Thoracic aorta (tissue), 2 donors: ENCODE data around the gene DNM3. TPM values are rescaled to one million over a fixed set of nuclear protein-coding genes. Genes with fewer than 3 reads are reported as not detected.

ENCODE experiments used
- ATAC-seq: fragments of 150-250 bp; one replicate; pipeline ENCODE4 v1.8.0; 2017; ENCODE audit warnings: low read depth; ENCODE audit not compliant: insufficient number of reproducible peaks, low FRiP score
- DNase-seq: peaks from one replicate; pipeline ENCODE4 v3.0.0-alpha.2; 2020; ENCODE audit warnings: low spot score
- H3K27ac ChIP-seq, 2 donors: fragments of 200-600 bp; sonication (generic); 1 replicate in 1 of 2; 2 replicates in 1 of 2; pipeline ENCODE4 v1.5.1; 2016; ENCODE audit warnings: mild to moderate bottlenecking in 2 of 2, moderate library complexity in 2 of 2
- H3K27me3 ChIP-seq: fragments of 200-600 bp; sonication (generic); replicated peaks from 2 replicates; pipeline ENCODE4 v1.6.0; 2016; ENCODE audit warnings: mild to moderate bottlenecking; ENCODE audit not compliant: insufficient read depth
- H3K36me3 ChIP-seq: fragments of 200-600 bp; sonication (generic); one replicate; pipeline ENCODE4 v1.5.1; 2016
- H3K4me1 ChIP-seq, 2 donors: fragments of 200-600 bp; sonication (generic); 1 replicate in 1 of 2; 2 replicates in 1 of 2; pipeline versions ENCODE4 v1.5.1 to v1.6.0; 2016; ENCODE audit warnings: low read depth in 2 of 2, mild to moderate bottlenecking in 1 of 2; ENCODE audit not compliant: control insufficient read depth in 1 of 2
- H3K4me3 ChIP-seq: fragments of 200-600 bp; sonication (generic); 2 replicates; pipeline ENCODE4 v1.5.1; 2016; ENCODE audit warnings: mild to moderate bottlenecking
- H3K9me3 ChIP-seq: fragments of 200-600 bp; sonication (generic); 2 replicates; pipeline ENCODE4 v1.5.1; 2016
- total RNA-seq, 2 donors: library from RNA; depleted of rRNA; stranded (reverse); fragments of >200 nt; gene quantifications; one replicate each; pipeline versions ENCODE4 v1.1.0 to v1.2.3, GENCODE V29; 2016
- TF ChIP-seq, protein P1 (sequence below): fragments of 200-600 bp; sonication (generic); IDR thresholded peaks from one replicate; pipeline ENCODE4 v1.5.1; 2019; ENCODE audit warnings: antibody characterized with exemption

Gene DNM3
- total RNA-seq, 2 donors from 2014 or later, result 5.8 to 7.5 TPM

DNA sequence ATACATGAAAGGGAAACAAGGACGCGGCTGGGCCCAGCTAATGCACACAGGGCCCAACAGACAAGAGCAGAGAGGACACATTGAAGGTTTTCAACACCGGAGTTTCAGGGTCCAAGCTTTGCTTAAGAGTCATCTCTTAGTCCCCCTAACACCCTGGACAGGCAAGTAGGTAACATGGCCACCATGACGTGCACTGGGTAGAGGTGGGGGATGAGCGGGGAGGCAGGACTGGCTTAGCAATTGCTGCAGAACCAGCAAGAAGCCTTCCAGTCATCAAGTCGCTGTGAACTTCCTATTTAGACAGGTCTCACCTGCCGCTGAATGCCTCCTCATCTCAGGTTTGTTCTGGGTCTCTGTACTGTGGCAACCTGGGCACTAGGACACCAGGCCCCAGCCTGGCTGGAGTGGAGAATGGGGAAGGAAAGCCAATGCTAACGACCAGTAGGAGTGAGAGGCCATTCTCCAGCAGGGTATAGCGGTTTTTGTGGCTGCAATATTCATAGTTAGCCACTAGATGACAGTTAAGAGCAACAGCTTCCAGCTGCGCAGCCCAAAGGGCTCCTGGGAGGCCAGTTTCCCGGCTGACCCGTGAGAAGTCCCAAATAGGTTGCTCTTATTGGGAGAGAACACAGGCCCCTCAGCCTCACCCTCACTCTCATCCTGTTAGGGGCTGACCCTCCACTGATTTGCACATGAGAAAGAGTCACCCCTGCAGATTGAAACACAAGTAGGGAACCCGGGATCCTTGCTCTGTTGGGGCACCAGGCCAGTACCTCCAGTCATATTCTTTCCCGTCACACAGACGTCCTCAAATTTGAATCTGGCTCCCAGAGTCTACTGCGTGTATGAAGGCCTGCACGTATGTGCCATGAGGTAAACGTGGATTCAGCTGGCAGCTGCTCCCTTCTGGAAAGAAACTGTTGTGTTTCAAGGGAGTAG is 608.6 kb downstream of the DNM3 start:
- ATAC-seq (peak; percentile 69), DNase-seq (no peak)
- TF ChIP-seq, protein P1, sequence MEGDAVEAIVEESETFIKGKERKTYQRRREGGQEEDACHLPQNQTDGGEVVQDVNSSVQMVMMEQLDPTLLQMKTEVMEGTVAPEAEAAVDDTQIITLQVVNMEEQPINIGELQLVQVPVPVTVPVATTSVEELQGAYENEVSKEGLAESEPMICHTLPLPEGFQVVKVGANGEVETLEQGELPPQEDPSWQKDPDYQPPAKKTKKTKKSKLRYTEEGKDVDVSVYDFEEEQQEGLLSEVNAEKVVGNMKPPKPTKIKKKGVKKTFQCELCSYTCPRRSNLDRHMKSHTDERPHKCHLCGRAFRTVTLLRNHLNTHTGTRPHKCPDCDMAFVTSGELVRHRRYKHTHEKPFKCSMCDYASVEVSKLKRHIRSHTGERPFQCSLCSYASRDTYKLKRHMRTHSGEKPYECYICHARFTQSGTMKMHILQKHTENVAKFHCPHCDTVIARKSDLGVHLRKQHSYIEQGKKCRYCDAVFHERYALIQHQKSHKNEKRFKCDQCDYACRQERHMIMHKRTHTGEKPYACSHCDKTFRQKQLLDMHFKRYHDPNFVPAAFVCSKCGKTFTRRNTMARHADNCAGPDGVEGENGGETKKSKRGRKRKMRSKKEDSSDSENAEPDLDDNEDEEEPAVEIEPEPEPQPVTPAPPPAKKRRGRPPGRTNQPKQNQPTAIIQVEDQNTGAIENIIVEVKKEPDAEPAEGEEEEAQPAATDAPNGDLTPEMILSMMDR, result peak; percentile 87
- no peaks in the 10 kb centered on the region for H3K9me3 ChIP-seq
- H3K36me3 ChIP-seq, result no peaks in the 10 kb centered on the region
- H3K27me3 ChIP-seq, result no peaks in the 10 kb centered on the region
- H3K4me3 ChIP-seq, result peak overlapping the region; percentile 55
- peaks cover 0 to 3% of the 10 kb centered on the region in 2 donors for H3K4me1 ChIP-seq
- no peak overlapping the region for H3K27ac ChIP-seq

DNA sequence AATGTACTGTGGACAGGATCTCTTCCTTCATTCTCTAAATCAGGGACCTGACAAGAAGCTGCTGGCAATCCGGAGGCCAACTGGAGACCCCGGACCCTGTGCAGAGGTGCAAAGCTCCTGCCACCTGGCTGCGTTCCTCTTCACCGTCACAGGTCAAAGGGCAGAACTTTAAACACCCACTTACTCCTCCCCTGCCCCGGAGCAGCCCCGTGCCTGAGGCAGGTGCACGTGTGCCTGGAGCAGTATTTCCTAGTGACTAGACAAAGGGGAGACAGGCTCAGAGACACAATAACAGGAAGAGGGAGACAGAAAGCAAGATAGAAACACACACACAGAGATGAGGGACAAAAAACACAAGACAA is 609.2 kb downstream of the DNM3 start:
- Histone ChIP-seq H3K36me3 (no peaks in the 10 kb centered on the region), H3K4me1 (peaks cover 0 to 3% of the 10 kb centered on the region in 2 donors), H3K27ac (no peak overlapping the region), H3K4me3 (no peak overlapping the region), H3K27me3 (no peaks in the 10 kb centered on the region), H3K9me3 (no peaks in the 10 kb centered on the region)
- no peak for DNase-seq
- TF ChIP-seq, protein P1, result no peak
- no peak for ATAC-seq

DNA sequence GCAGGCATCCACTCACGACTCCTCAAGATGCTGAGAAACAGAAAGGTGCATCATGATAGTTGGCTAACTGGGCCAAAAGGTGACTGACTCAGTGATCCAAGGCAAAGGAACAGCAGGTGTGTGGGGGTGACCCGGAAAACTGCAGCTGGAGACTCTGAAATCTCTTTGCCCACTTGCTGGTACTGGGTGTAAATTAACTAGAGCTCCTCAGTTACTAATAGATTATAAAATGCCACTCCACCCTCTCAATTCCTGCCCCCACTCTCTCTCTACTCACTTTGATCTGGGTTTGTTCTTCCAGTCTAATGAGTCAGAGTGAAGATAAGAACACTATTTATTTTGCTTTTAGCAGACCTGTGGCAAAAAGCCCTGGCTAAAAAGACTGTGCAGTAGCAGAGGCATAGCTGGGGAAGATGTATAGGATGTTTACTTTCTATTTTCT is 609.7 kb downstream of the DNM3 start:
- Histone ChIP-seq H3K9me3 (no peaks in the 10 kb centered on the region), H3K4me1 (peaks cover 0 to 3% of the 10 kb centered on the region in 2 donors), H3K27ac (no peak overlapping the region), H3K4me3 (no peak overlapping the region), H3K27me3 (no peaks in the 10 kb centered on the region), H3K36me3 (no peaks in the 10 kb centered on the region)
- TF ChIP-seq, protein P1, result no peak
- ATAC-seq, result no peak
- DNase-seq, result no peak

DNA sequence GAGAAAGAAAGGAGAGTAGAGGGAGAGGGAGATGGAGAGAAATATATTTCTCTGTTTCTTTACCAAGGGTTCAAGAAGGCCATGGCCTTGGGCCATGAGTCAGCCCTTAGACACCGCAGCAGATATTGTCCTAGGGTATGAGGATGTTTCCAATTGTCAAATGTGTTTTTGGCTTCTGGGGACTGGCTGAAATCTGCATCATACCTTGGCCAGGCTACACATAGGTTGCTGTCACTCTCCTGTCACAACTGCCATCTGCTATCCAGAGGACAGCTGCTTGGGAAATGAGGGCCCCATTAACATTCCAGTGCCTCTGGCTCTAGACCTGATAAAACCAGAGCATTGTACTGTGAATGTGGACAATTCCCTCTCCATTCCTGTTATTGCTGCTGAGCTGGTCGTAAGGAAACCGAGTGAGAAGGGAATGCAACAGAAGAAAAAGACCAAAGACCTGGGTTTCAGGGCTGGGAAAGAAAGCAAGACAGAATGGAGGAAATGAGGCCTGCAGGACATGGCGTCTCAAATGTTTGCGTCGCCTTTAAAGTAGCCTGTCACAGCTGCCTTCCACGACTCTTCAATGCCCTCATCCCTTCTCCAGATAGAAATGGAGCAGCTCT is 611.3 kb downstream of the DNM3 start:
- Histone ChIP-seq H3K36me3 (no peaks in the 10 kb centered on the region), H3K9me3 (no peaks in the 10 kb centered on the region), H3K4me3 (no peak overlapping the region), H3K4me1 (peaks cover 0 to 3% of the 10 kb centered on the region in 2 donors), H3K27me3 (no peaks in the 10 kb centered on the region), H3K27ac (no peak overlapping the region)
- DNase-seq (no peak), ATAC-seq (no peak)
- TF ChIP-seq, protein P1, result no peak

DNA sequence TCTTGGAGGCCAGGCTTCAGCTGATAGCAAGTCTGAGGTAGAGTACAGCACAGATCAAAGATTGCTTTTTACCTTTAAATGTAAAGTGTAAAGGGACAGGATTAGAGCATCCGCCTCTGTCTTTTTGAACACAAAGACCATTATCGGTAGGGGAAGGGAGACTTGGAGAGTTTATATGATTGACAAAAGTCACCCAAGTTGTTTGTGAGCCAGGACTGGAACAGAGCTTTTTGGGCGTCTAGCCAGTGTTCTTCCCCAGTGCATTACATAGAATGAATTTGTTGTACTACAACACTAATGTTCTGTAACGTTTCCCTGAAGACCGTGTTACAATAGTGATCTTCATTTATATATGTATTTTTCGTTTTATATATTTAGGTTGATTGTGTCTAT is 611.9 kb downstream of the DNM3 start:
- TF ChIP-seq, protein P1, result no peak
- Histone ChIP-seq H3K27me3 (no peaks in the 10 kb centered on the region), H3K4me3 (no peak overlapping the region)

More for the DNA sequence above, 611.9 kb downstream of the DNM3 start:
- peaks cover 0 to 3% of the 10 kb centered on the region in 2 donors for H3K4me1 ChIP-seq
- ATAC-seq, result no peak
- H3K9me3 ChIP-seq, result no peaks in the 10 kb centered on the region
- H3K36me3 ChIP-seq, result no peaks in the 10 kb centered on the region
- DNase-seq, result no peak
- H3K27ac ChIP-seq, result no peak overlapping the region
